Stomach (tissue), 9 donors: ENCODE results near the gene SPATA2. TPM values are rescaled to one million over a fixed set of nuclear protein-coding genes. Genes with fewer than 3 reads are reported as not detected.

ENCODE experiments used
- DNase-seq, 2 donors: peaks; one replicate each; pipeline versions ENCODE4 v3.0.0 to v3.0.0-alpha.2; 2013 to 2019
- H3K27ac ChIP-seq, 5 donors: fragments of 200-600 bp in 4 of 5; sonication (generic) in 4 of 5; one replicate each; pipeline ENCODE4 v1.5.1; 2013 to 2019; ENCODE audit warnings: mild to moderate bottlenecking in 1 of 5, moderate library complexity in 1 of 5
- H3K27me3 ChIP-seq, 3 donors: fragments of 200-600 bp; sonication (generic); one replicate each; pipeline ENCODE4 v1.5.1; 2017 to 2019; ENCODE audit warnings: mixed run types in 1 of 3
- H3K36me3 ChIP-seq, 4 donors: fragments of 200-600 bp; sonication (generic); 1 replicate in 3 of 4; 2 replicates in 1 of 4; pipeline ENCODE4 v1.5.1; 2016 to 2019
- H3K4me1 ChIP-seq, 4 donors: fragments of 200-600 bp; sonication (generic); one replicate each; pipeline ENCODE4 v1.5.1; 2016 to 2019
- H3K4me3 ChIP-seq, 4 donors: fragments of 200-600 bp; sonication (generic) in 3 of 4; one replicate each; pipeline ENCODE4 v1.5.1; 2016 to 2019; ENCODE audit warnings: mild to moderate bottlenecking in 1 of 4
- H3K9me3 ChIP-seq, 4 donors: fragments of 200-600 bp; sonication (generic); one replicate each; pipeline ENCODE4 v1.5.1; 2016 to 2019
- EP300 ChIP-seq: sonication (generic); formaldehyde crosslinking; IDR thresholded peaks from one replicate; pipeline ENCODE4 v1.6.1; 2017; ENCODE audit warnings: antibody characterized with exemption
- POLR2A ChIP-seq, 4 donors: fragments of 450-650 bp; IDR thresholded peaks; one replicate each; pipeline ENCODE4 v1.6.1; 2016; ENCODE audit warnings: antibody characterized with exemption in 4 of 4, control low read depth in 2 of 4, mild to moderate bottlenecking in 1 of 4, moderate library complexity in 1 of 4
- POLR2AphosphoS5 ChIP-seq, 3 donors: sonication (generic); formaldehyde crosslinking; IDR thresholded peaks; one replicate each; pipeline ENCODE4 v1.6.1; 2016; ENCODE audit warnings: antibody characterized with exemption in 3 of 3
- WGBS, 5 donors: extraction: QIAGEN DNeasy Blood & Tissue Kit in 3 of 5; methylation state at CpG; one replicate each; pipeline versions ENCODE4 v1.1.5 to v1.1.7; 2013 to 2018; 5-methylcytosine and 5-hydroxymethylcytosine counted together
- intact Hi-C: fragments of 100-400 bp; cut with DNase I; formaldehyde crosslinking; loops from one replicate; pipeline ENCODE4 v1.15.1; 2023; ENCODE audit warnings: low total_unique reads
- polyA plus RNA-seq, 3 donors: library from polyadenylated mRNA; stranded (reverse); fragments of 200-250 nt; gene quantifications; one replicate each; pipeline ENCODE4 v1.2.3, GENCODE V29; 2013
- total RNA-seq, 5 donors: library from RNA; depleted of rRNA; stranded (reverse); fragments of >200 nt; gene quantifications; one replicate each; pipeline versions ENCODE4 v1.1.0 to v1.2.3, GENCODE V29; 2014 to 2016
- TF ChIP-seq, protein P1 (sequence below), 7 experiments: fragments of 450-650 bp in 4 of 7; fragments of 200-600 bp in 3 of 7; sonication (generic) in 3 of 7; IDR thresholded peaks; one replicate each; pipeline ENCODE4 v1.5.1; 2016 to 2019; ENCODE audit warnings: antibody characterized with exemption in 7 of 7, control low read depth in 2 of 7, mild to moderate bottlenecking in 1 of 7
- donor health status: healthy with polysubstance abuse.
- donor health status: Bipolar disorder and iron deficiency.
- donor health status: healthy.

The SPATA2 gene
- total and polyA plus RNA-seq, 8 donors = 2.6 to 14.3 (median 6.4) TPM

DNA sequence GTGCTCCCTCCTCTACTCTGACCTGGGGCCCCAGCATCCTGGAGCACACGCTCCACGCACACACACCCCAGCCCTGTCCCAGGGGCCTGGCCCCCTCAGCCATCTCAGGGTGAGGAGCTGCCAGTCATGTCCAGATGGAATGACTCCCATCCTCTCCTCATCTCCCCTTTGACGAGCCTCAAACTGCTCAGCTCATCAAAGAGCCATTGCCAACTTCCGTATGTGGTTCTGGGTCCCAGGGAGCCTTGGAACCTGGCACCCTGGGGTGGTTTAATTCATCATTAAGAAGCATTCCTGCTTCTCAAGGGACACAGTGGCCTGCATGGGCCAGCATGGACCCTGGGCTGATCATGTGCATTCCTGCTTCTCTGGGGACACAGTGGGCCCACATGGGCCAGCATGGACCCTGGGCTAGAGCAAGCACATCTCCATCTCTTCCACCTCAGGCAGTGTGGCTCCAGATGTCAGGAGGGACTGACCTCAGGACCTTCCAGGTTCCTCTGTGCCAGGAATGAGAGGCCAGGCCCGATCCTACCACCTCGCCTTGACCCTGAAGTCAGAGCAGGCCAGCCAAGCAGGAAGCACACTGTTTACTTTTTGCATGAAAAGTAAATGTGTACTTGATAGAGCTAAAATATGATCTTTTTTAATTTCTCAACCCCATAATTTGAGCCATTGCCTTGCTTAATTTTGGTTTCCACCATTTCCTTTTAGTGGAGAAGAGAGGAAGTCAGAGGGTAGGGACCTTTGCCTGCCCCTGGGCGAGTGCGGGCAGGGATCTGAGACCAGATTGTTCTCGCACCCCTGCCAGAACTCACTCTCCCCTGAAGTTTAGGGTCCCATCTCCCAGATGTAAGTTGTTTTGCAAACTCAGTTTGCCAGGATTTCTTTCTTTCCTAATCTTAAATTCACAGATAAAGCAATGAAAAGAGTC, 26.1 kb downstream of the SPATA2 start:
- TF ChIP-seq POLR2A (IDR thresholded peaks at IDR 0.05) = no peak
- TF ChIP-seq POLR2AphosphoS5 (IDR thresholded peaks at IDR 0.05) = peak in 1 of 3 donors; percentile 10
- Histone ChIP-seq H3K27me3 (no peaks in the 10 kb centered on the region), H3K36me3 (peaks cover 15 to 48% (median 46%) of the 10 kb centered on the region in 4 donors), H3K4me3 (no peak overlapping the region), H3K9me3 (no peaks in the 10 kb centered on the region), H3K27ac (peak overlapping the region; percentile 3 to 49 (median 34)), H3K4me1 (peaks cover 39 to 78% (median 64%) of the 10 kb centered on the region in 4 donors)
- peak; percentile 48 to 53 for DNase-seq
- intact Hi-C loops = loop anchor here (2.0 kb wide), 1 partner anchor 278 kb away; no protein-coding TSS in a partner anchor
- 33 to 62% (median 50%) methylated on average over 7 to 9 of the region's 9 CpGs for WGBS, 5 donors

DNA sequence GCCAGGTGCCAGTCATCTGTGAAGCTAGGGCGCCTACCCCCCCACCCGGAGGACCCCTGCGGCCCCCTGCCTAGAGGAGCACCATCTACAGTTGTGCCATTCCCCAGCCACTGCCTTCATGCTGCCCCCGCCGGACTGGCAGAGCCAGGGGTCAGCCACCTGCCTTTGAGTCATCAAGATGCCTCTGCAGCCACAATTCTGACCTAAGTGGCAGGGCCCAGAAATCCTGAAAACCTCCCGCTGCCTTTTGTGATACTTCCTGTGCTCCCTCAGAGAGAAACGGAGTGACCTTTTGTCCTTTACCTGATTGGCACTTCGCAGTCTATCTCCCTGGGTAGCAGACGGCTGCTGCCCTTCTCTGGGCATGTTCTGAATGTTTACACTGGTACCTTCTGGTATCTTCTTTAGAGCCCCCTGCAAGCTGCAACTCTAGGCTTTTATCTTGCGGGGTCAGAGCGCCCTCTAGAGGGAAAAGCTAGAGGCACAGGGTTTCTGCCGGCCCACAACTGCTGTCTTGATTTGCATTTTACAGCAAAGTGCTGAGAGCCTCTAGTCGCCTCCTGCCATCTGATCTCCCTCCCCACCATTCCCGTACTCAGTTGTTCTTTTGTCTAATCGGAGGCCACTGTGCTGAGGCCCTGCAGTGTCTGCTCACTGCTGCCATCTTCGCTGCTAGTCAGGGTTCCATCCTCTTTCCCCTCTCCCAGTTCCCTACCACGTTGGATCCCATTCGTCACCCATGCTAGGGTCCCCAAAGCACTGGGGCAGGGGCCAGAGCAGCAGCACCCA, 26.9 kb downstream of the SPATA2 start:
- H3K27me3 ChIP-seq = no peaks in the 10 kb centered on the region
- 54 to 68% (median 60%) methylated on average over 16 to 18 of the region's 18 CpGs for WGBS, 5 donors
- intact Hi-C loops = loop anchor here (2.0 kb wide), 1 partner anchor 278 kb away; no protein-coding TSS in a partner anchor
- no peak overlapping the region for H3K4me3 ChIP-seq
- H3K4me1 ChIP-seq = peaks cover 39 to 71% (median 57%) of the 10 kb centered on the region in 4 donors
- H3K27ac ChIP-seq = peak overlapping the region in 3 of 5 donors; percentile 32 to 69 (median 59)
- H3K36me3 ChIP-seq = peaks cover 22 to 57% (median 54%) of the 10 kb centered on the region in 4 donors
- TF ChIP-seq, protein P1, sequence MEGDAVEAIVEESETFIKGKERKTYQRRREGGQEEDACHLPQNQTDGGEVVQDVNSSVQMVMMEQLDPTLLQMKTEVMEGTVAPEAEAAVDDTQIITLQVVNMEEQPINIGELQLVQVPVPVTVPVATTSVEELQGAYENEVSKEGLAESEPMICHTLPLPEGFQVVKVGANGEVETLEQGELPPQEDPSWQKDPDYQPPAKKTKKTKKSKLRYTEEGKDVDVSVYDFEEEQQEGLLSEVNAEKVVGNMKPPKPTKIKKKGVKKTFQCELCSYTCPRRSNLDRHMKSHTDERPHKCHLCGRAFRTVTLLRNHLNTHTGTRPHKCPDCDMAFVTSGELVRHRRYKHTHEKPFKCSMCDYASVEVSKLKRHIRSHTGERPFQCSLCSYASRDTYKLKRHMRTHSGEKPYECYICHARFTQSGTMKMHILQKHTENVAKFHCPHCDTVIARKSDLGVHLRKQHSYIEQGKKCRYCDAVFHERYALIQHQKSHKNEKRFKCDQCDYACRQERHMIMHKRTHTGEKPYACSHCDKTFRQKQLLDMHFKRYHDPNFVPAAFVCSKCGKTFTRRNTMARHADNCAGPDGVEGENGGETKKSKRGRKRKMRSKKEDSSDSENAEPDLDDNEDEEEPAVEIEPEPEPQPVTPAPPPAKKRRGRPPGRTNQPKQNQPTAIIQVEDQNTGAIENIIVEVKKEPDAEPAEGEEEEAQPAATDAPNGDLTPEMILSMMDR (IDR thresholded peaks at IDR 0.05) = peak in 5 of 7 experiments; percentile 48 to 76 (median 60)
- TF ChIP-seq POLR2AphosphoS5 (IDR thresholded peaks at IDR 0.05) = no peak
- no peaks in the 10 kb centered on the region for H3K9me3 ChIP-seq
- DNase-seq = peak; percentile 56 to 80

DNA sequence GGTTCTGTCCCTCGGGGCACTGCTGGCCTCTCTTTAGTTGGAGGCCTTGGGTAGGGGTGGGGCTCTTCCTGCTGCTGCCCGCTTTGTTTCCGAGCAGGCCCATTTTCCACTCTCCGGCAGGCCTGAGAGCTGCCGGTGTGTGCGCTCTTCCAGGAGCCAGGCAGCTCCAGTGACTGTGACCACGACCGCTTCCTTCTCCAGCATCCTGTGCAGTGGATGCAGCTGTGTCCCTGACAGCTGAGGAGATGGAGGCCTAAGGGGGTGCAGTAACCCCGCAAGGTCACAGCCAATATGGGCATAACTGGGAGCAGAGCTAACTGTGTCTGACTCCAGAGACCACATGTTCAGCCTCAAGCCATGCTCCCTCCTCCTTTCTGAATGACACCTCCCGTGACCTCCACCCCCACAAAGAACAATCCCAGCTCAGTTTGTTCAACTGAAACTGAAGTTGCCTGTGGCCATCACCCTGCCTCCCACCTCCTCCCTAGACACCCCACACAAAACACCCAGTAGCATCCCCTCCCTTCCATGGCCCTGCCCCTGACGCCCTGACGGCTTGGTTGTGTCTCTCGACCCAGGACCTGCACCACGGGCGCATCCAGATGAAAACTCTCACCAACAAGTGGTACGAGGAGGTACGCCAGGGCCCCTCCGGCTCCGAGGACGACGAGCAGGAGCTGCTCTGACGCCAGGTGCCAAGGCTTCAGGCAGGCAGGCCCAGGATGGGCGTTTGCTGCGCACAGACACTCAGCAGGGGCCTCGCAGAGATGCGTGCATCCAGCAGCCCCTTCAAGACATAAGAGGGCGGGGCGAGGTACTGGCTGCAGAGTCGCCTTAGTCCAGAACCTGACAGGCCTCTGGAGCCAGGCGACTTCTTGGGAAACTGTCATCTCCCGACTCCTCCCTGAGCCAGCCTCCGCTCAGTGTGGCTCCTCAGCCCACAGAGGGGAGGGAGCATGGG, 27.8 kb downstream of the SPATA2 start:
- H3K36me3 ChIP-seq = peaks cover 25 to 65% (median 63%) of the 10 kb centered on the region in 4 donors
- intact Hi-C loops = loop anchor here (2.0 kb wide), 1 partner anchor 277 kb away; no protein-coding TSS in a partner anchor

More for the DNA sequence above, 27.8 kb downstream of the SPATA2 start:
- TF ChIP-seq POLR2A (IDR thresholded peaks at IDR 0.05) (no peak), POLR2AphosphoS5 (IDR thresholded peaks at IDR 0.05) (no peak), EP300 (no peak)
- TF ChIP-seq, protein P1 (IDR thresholded peaks at IDR 0.05) = no peak
- no peak overlapping the region for H3K4me3 ChIP-seq
- H3K9me3 ChIP-seq = no peaks in the 10 kb centered on the region
- no peaks in the 10 kb centered on the region for H3K27me3 ChIP-seq
- DNase-seq = peak in 1 of 2 donors; percentile 55
- peak overlapping the region in 4 of 5 donors; percentile 32 to 69 (median 62) for H3K27ac ChIP-seq
- 70 to 88% (median 86%) methylated on average over 24 to 32 of the region's 32 CpGs for whole genome bisulfite sequencing, 5 donors
- peaks cover 39 to 62% (median 49%) of the 10 kb centered on the region in 4 donors for H3K4me1 ChIP-seq
